HepG2 (cell line): ENCODE measurements around the gene SYS1. TPM values are rescaled to one million over a fixed set of nuclear protein-coding genes. Genes with fewer than 3 reads are reported as not detected.

Experiments used
- ARNT2 ChIP-seq: sonication (generic); formaldehyde crosslinking; IDR thresholded peaks from 2 replicates; pipeline ENCODE4 v1.8.0; 2022; ENCODE audit warnings: mild to moderate bottlenecking, low read depth, missing genetic modification reagents, moderate library complexity
- ATRX ChIP-seq: sonication (generic); formaldehyde crosslinking; IDR thresholded peaks from 2 replicates; pipeline ENCODE4 v1.4.0; 2020; ENCODE audit warnings: missing genetic modification reagents, borderline replicate concordance
- BORCS8-MEF2B ChIP-seq: sonication (generic); formaldehyde crosslinking; IDR thresholded peaks from 2 replicates; pipeline ENCODE4 v1.8.0; 2022; ENCODE audit warnings: mild to moderate bottlenecking, missing genetic modification reagents
- CREM ChIP-seq, 2 experiments: sonication (generic) in 1 of 2; formaldehyde crosslinking in 1 of 2; IDR thresholded peaks; 2 replicates each; pipeline versions ENCODE4 v1.4.0 to v1.6.1; 2016 to 2020; ENCODE audit warnings: antibody characterized with exemption in 1 of 2, mild to moderate bottlenecking in 1 of 2, missing genetic modification reagents in 1 of 2
- E2F5 ChIP-seq: sonication (generic); formaldehyde crosslinking; conservative IDR thresholded peaks from 2 replicates; pipeline ENCODE4 v1.4.0; 2020; ENCODE audit warnings: missing genetic modification reagents
- EED ChIP-seq: sonication (generic); formaldehyde crosslinking; IDR thresholded peaks from 2 replicates; pipeline ENCODE4 v1.5.0; 2020; ENCODE audit warnings: mild to moderate bottlenecking, missing genetic modification reagents
- FOXA1 ChIP-seq, 2 experiments: fragments of 450-650 bp in 1 of 2; sonication (generic) in 1 of 2; formaldehyde crosslinking in 1 of 2; IDR thresholded peaks; 2 replicates each; pipeline versions ENCODE4 v1.4.0 to v1.6.1; 2016 to 2020; ENCODE audit warnings: missing genetic modification reagents in 1 of 2
- HOXA9 ChIP-seq: sonication (generic); formaldehyde crosslinking; IDR thresholded peaks from 2 replicates; pipeline ENCODE4 v1.8.1; 2022; ENCODE audit warnings: missing genetic modification reagents, mild to moderate bottlenecking, moderate library complexity, borderline replicate concordance
- IKZF1 ChIP-seq: fragments of 450-650 bp; IDR thresholded peaks from 2 replicates; pipeline ENCODE4 v1.7.1; 2016
- LBX2 ChIP-seq: sonication (generic); formaldehyde crosslinking; IDR thresholded peaks from 2 replicates; pipeline ENCODE4 v1.5.0; 2020; ENCODE audit warnings: missing genetic modification reagents, mild to moderate bottlenecking, borderline replicate concordance
- MTA3 ChIP-seq: sonication (generic); formaldehyde crosslinking; IDR thresholded peaks from 2 replicates; pipeline ENCODE4 v1.4.0; 2020; ENCODE audit warnings: missing genetic modification reagents
- MZF1 ChIP-seq: sonication (generic); formaldehyde crosslinking; IDR thresholded peaks from 2 replicates; pipeline ENCODE4 v1.8.1; 2023; ENCODE audit warnings: mild to moderate bottlenecking, missing genetic modification reagents, borderline replicate concordance
- NCOR1 ChIP-seq: fragments of 200-600 bp; sonication (generic); IDR thresholded peaks from 2 replicates; pipeline ENCODE4 v1.7.0; 2017; ENCODE audit warnings: antibody characterized with exemption, low read length, borderline replicate concordance
- NFE2L2 ChIP-seq: fragments of 150-350 bp; IDR thresholded peaks from 2 replicates; pipeline ENCODE4 v1.6.1; 2014; ENCODE audit warnings: low read length
- PAF1 ChIP-seq: IDR thresholded peaks from 2 replicates; pipeline ENCODE4 v1.6.1; 2016; ENCODE audit warnings: missing genetic modification reagents, missing compliant biosample characterization
- RARG ChIP-seq: sonication (generic); formaldehyde crosslinking; IDR thresholded peaks from 2 replicates; pipeline ENCODE4 v1.4.0; 2020; ENCODE audit warnings: low read depth, mild to moderate bottlenecking, missing genetic modification reagents
- RBM39 ChIP-seq: fragments of 200-400 bp; formaldehyde crosslinking; IDR thresholded peaks from one replicate; pipeline ENCODE4 v1.6.1; 2018; ENCODE audit warnings: antibody characterized with exemption, mild to moderate bottlenecking, low read depth, low read length; ENCODE audit not compliant: poor library complexity, severe bottlenecking
- RFX5 ChIP-seq: IDR thresholded peaks from 2 replicates; pipeline ENCODE4 v1.6.1; 2011; ENCODE audit warnings: low read depth, low read length, improper control_type of control experiment
- RFXANK ChIP-seq: IDR thresholded peaks from 2 replicates; pipeline ENCODE4 v1.6.1; 2016
- THAP8 ChIP-seq: sonication (generic); formaldehyde crosslinking; IDR thresholded peaks from 2 replicates; pipeline ENCODE4 v1.5.1; 2020; ENCODE audit warnings: missing genetic modification reagents, mild to moderate bottlenecking, borderline replicate concordance
- TOPORS ChIP-seq: sonication (generic); formaldehyde crosslinking; IDR thresholded peaks from 2 replicates; pipeline ENCODE4 v1.8.0; 2023; ENCODE audit warnings: mild to moderate bottlenecking, missing genetic modification reagents
- ZBTB21 ChIP-seq: sonication (generic); formaldehyde crosslinking; IDR thresholded peaks from 2 replicates; pipeline ENCODE4 v1.4.0; 2020; ENCODE audit warnings: missing genetic modification reagents
- ZNF292 ChIP-seq: sonication (generic); formaldehyde crosslinking; IDR thresholded peaks from 2 replicates; pipeline ENCODE4 v1.8.1; 2022; ENCODE audit warnings: mild to moderate bottlenecking, low read depth, missing genetic modification reagents, borderline replicate concordance
- ZNF326 ChIP-seq: sonication (generic); formaldehyde crosslinking; IDR thresholded peaks from 2 replicates; pipeline ENCODE4 v1.4.0; 2020; ENCODE audit warnings: missing genetic modification reagents, borderline replicate concordance
- ZNF484 ChIP-seq: sonication (generic); formaldehyde crosslinking; IDR thresholded peaks from 2 replicates; pipeline ENCODE4 v1.5.1; 2020; ENCODE audit warnings: mild to moderate bottlenecking, low read depth, missing genetic modification reagents, borderline replicate concordance
- ZNF850 ChIP-seq: sonication (generic); formaldehyde crosslinking; conservative IDR thresholded peaks from 2 replicates; pipeline ENCODE4 v1.9.0; 2021; ENCODE audit warnings: mild to moderate bottlenecking, missing genetic modification reagents
- ZSCAN5A ChIP-seq: sonication (generic); formaldehyde crosslinking; IDR thresholded peaks from 2 replicates; pipeline ENCODE4 v1.8.0; 2022; ENCODE audit warnings: mild to moderate bottlenecking, missing genetic modification reagents, borderline replicate concordance
- polyA plus RNA-seq, 8 experiments: library from polyadenylated mRNA; depleted of rRNA in 3 of 8; stranded (reverse) in 7 of 8; unstranded in 1 of 8; fragments of >200 nt; fragmentation: Illumina TruSeq in 4 of 8; extraction: Trizol in 4 of 8; gene quantifications; 2 replicates each; pipeline versions ENCODE4 v1.2.1 to v1.2.3, GENCODE V29; 2011 to 2016; ENCODE audit warnings: low read depth in 4 of 8, missing spikeins in 1 of 8, mixed read lengths in 1 of 8; ENCODE audit not compliant: insufficient read depth in 1 of 8
- total RNA-seq, 5 experiments: library from RNA; depleted of rRNA; stranded (reverse); fragments of >200 nt; fragmentation: Illumina TruSeq; extraction: Trizol; gene quantifications; 2 replicates each; pipeline ENCODE4 v1.2.3, GENCODE V29; 2016; ENCODE audit warnings: low read depth in 1 of 5

Gene SYS1
- total and polyA plus RNA-seq, 2 of the 13 experiments (the other 11 are each of a cell fraction or from before 2014, with no cell fraction given), result 38.3 to 65.6 TPM

GRCh38 chr20:45341939-45342854 is 20.8 kb upstream of the SYS1 start (continued):
- TF ChIP-seq E2F5 (CRISPR knock-in tag) (no peak), ZNF292 (CRISPR knock-in tag) (peak; percentile 87), EED (no peak), RFX5 (no peak), ZNF484 (no peak), BORCS8-MEF2B (no peak; the same call in none of the 2 replicates), PAF1 (CRISPR knock-in tag) (no peak), NFE2L2 (no peak), RFXANK (no peak), ZNF850 (no peak; the same call in 1 of the 2 replicates), NCOR1 (peak; percentile 32; the same call in 1 of the 2 replicates), RBM39 (peak; percentile 87), RARG (CRISPR knock-in tag) (no peak), TOPORS (CRISPR knock-in tag) (0 out of 2 replicates have a peak, but pooled peaks have one; percentile 15), CREM (IDR thresholded peaks at IDR 0.05) (0 out of 2 replicates have a peak, but pooled peaks have one; percentile 10), CREM (CRISPR knock-in tag; IDR thresholded peaks at IDR 0.05) (no peak), LBX2 (CRISPR knock-in tag) (peak; percentile 84), THAP8 (CRISPR knock-in tag) (no peak), ARNT2 (CRISPR knock-in tag) (no peak; the same call in 1 of the 2 replicates), MTA3 (CRISPR knock-in tag) (no peak), HOXA9 (CRISPR knock-in tag) (no peak), ZBTB21 (CRISPR knock-in tag) (no peak), ATRX (CRISPR knock-in tag) (no peak), MZF1 (CRISPR knock-in tag) (0 out of 2 replicates have a peak, but pooled peaks have one; percentile 84), ZNF326 (no peak), IKZF1 (no peak), ZSCAN5A (CRISPR knock-in tag) (0 out of 2 replicates have a peak, but pooled peaks have one; percentile 48), FOXA1 (IDR thresholded peaks at IDR 0.05) (no peak), FOXA1 (CRISPR knock-in tag; IDR thresholded peaks at IDR 0.05) (peak; percentile 88)
